ENCODE results near the gene HBA1. TPM values are rescaled to one million over a fixed set of nuclear protein-coding genes. Genes with fewer than 3 reads are reported as not detected.

The HBA1 gene
- total and polyA plus RNA-seq, 9 of the 15 experiments (the other 6 are each of a cell fraction or from before 2014, with no cell fraction given): 128 to 2,388 (median 380) TPM

DNA sequence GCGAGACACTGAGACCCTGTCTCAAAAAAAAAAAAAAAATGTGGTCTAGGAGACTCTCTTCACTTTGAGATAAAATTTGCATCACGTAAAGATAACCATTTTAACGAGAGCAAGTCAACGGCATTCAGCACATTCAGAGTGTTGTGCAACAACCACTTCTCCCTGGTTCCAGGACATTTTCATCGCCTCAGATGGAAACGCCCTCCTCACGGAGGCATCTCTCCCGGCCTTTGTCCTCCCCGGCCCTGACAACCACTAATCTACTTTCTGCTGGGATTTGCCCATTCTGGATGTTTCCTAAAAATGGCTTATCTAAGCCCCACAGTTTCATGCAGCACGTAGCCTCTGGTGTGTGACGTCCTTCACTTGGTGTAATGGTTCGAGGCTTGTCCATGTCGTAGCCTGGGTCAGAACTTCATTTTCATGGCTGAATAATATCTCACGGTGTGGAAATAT is 31.7 kb upstream of the HBA1 start (continued):
- 0 out of 2 replicates have a peak, but pooled peaks have one; percentile 51 for TF ChIP-seq BRD4 (IDR thresholded peaks at IDR 0.05)
- TF ChIP-seq ZNF143 (CRISPR knock-in tag; IDR thresholded peaks at IDR 0.05): no peak
- TF ChIP-seq, protein P1, sequence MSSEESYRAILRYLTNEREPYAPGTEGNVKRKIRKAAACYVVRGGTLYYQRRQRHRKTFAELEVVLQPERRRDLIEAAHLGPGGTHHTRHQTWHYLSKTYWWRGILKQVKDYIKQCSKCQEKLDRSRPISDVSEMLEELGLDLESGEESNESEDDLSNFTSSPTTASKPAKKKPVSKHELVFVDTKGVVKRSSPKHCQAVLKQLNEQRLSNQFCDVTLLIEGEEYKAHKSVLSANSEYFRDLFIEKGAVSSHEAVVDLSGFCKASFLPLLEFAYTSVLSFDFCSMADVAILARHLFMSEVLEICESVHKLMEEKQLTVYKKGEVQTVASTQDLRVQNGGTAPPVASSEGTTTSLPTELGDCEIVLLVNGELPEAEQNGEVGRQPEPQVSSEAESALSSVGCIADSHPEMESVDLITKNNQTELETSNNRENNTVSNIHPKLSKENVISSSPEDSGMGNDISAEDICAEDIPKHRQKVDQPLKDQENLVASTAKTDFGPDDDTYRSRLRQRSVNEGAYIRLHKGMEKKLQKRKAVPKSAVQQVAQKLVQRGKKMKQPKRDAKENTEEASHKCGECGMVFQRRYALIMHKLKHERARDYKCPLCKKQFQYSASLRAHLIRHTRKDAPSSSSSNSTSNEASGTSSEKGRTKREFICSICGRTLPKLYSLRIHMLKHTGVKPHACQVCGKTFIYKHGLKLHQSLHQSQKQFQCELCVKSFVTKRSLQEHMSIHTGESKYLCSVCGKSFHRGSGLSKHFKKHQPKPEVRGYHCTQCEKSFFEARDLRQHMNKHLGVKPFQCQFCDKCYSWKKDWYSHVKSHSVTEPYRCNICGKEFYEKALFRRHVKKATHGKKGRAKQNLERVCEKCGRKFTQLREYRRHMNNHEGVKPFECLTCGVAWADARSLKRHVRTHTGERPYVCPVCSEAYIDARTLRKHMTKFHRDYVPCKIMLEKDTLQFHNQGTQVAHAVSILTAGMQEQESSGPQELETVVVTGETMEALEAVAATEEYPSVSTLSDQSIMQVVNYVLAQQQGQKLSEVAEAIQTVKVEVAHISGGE (CRISPR knock-in tag; IDR thresholded peaks at IDR 0.05): peak in 1 of 3 experiments; percentile 46; a peak in 1 of 6 replicates
- TF ChIP-seq L3MBTL2 (IDR thresholded peaks at IDR 0.05): peak; percentile 48; the same call in 1 of the 2 replicates
- TF ChIP-seq, protein P2, sequence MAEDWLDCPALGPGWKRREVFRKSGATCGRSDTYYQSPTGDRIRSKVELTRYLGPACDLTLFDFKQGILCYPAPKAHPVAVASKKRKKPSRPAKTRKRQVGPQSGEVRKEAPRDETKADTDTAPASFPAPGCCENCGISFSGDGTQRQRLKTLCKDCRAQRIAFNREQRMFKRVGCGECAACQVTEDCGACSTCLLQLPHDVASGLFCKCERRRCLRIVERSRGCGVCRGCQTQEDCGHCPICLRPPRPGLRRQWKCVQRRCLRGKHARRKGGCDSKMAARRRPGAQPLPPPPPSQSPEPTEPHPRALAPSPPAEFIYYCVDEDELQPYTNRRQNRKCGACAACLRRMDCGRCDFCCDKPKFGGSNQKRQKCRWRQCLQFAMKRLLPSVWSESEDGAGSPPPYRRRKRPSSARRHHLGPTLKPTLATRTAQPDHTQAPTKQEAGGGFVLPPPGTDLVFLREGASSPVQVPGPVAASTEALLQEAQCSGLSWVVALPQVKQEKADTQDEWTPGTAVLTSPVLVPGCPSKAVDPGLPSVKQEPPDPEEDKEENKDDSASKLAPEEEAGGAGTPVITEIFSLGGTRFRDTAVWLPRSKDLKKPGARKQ (CRISPR knock-in tag; IDR thresholded peaks at IDR 0.05): no peak
- TF ChIP-seq ZNF140 (CRISPR knock-in tag; IDR thresholded peaks at IDR 0.05): no peak
- TF ChIP-seq DIDO1 (tag; IDR thresholded peaks at IDR 0.05; ENCODE audit: low read depth): no peak
- TF ChIP-seq DPF2 (IDR thresholded peaks at IDR 0.05): peak; percentile 76
- TF ChIP-seq NCOR1 (IDR thresholded peaks at IDR 0.05): peak; percentile 64
- TF ChIP-seq, protein P3, sequence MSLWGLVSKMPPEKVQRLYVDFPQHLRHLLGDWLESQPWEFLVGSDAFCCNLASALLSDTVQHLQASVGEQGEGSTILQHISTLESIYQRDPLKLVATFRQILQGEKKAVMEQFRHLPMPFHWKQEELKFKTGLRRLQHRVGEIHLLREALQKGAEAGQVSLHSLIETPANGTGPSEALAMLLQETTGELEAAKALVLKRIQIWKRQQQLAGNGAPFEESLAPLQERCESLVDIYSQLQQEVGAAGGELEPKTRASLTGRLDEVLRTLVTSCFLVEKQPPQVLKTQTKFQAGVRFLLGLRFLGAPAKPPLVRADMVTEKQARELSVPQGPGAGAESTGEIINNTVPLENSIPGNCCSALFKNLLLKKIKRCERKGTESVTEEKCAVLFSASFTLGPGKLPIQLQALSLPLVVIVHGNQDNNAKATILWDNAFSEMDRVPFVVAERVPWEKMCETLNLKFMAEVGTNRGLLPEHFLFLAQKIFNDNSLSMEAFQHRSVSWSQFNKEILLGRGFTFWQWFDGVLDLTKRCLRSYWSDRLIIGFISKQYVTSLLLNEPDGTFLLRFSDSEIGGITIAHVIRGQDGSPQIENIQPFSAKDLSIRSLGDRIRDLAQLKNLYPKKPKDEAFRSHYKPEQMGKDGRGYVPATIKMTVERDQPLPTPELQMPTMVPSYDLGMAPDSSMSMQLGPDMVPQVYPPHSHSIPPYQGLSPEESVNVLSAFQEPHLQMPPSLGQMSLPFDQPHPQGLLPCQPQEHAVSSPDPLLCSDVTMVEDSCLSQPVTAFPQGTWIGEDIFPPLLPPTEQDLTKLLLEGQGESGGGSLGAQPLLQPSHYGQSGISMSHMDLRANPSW (CRISPR knock-in tag; IDR thresholded peaks at IDR 0.05): peak; percentile 43; the same call in 1 of the 2 replicates
- peak; percentile 70; the same call in 1 of the 2 replicates for TF ChIP-seq BCOR (IDR thresholded peaks at IDR 0.05)
- no peak for TF ChIP-seq ETS2 (tag; IDR thresholded peaks at IDR 0.05; ENCODE audit: borderline replicate concordance, poor library complexity, severe bottlenecking)
- no peak for TF ChIP-seq MCM5 (IDR thresholded peaks at IDR 0.05; ENCODE audit: low read depth)
- TF ChIP-seq ZNF696 (CRISPR knock-in tag; conservative IDR thresholded peaks at IDR 0.05): no peak
- peak; percentile 26 for TF ChIP-seq BHLHE40 (IDR thresholded peaks at IDR 0.05; ENCODE audit: low read length)
- no peak for TF ChIP-seq POLR3G (IDR thresholded peaks at IDR 0.05; ENCODE audit: extremely low read depth, insufficient read length, insufficient replicate concordance)
- no peak for TF ChIP-seq BDP1 (IDR thresholded peaks at IDR 0.05; ENCODE audit: insufficient read depth, insufficient read length)
- TF ChIP-seq, protein P4, sequence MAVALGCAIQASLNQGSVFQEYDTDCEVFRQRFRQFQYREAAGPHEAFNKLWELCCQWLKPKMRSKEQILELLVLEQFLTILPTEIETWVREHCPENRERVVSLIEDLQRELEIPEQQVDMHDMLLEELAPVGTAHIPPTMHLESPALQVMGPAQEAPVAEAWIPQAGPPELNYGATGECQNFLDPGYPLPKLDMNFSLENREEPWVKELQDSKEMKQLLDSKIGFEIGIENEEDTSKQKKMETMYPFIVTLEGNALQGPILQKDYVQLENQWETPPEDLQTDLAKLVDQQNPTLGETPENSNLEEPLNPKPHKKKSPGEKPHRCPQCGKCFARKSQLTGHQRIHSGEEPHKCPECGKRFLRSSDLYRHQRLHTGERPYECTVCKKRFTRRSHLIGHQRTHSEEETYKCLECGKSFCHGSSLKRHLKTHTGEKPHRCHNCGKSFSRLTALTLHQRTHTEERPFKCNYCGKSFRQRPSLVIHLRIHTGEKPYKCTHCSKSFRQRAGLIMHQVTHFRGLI (CRISPR knock-in tag; IDR thresholded peaks at IDR 0.05): no peak
- TF ChIP-seq, protein P5, sequence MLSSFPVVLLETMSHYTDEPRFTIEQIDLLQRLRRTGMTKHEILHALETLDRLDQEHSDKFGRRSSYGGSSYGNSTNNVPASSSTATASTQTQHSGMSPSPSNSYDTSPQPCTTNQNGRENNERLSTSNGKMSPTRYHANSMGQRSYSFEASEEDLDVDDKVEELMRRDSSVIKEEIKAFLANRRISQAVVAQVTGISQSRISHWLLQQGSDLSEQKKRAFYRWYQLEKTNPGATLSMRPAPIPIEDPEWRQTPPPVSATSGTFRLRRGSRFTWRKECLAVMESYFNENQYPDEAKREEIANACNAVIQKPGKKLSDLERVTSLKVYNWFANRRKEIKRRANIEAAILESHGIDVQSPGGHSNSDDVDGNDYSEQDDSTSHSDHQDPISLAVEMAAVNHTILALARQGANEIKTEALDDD (IDR thresholded peaks at IDR 0.05): peak; percentile 69
